ENCODE data around the gene LRRIQ4. TPM values are rescaled to one million over a fixed set of nuclear protein-coding genes. Genes with fewer than 3 reads are reported as not detected.

The LRRIQ4 gene
- total RNA-seq, 2 donors from 2014 or later: not detected

- peak overlapping the region; percentile 0 to 47 (median 25) for H3K27ac ChIP-seq
- H3K36me3 ChIP-seq (replicated peaks in 1 of 2; ENCODE audit: insufficient read depth in 1 of 2, low read depth in 2 of 2): no peaks in the 10 kb centered on the region
- H3K9me3 ChIP-seq: peaks cover 0 to 5% (median 0%) of the 10 kb centered on the region in 3 donors
- no peak for TF ChIP-seq POLR2A (IDR thresholded peaks at IDR 0.05)
- no peak for TF ChIP-seq CTCF (IDR thresholded peaks at IDR 0.05)
- ATAC-seq: peak; percentile 33
- peak overlapping the region in 1 of 2 donors; percentile 26 for H3K4me3 ChIP-seq
- DNase-seq: peak in 2 of 4 donors; percentile 17 to 18
- intact Hi-C loops (cut with DNase I): no loop called here
- H3K27me3 ChIP-seq: no peaks in the 10 kb centered on the region
- H3K4me1 ChIP-seq: peaks cover 14% of the 10 kb centered on the region
- 7 to 36% methylated on average over 15 to 29 of the region's 29 CpGs for WGBS, 2 donors
Measured at GRCh38 chr3:169811631-169812331, 889 bp upstream of the LRRIQ4 start.

- H3K4me3 ChIP-seq: no peak overlapping the region
- ATAC-seq: no peak
- no peak overlapping the region for H3K27ac ChIP-seq
- H3K27me3 ChIP-seq: no peaks in the 10 kb centered on the region
- peaks cover 14% of the 10 kb centered on the region for H3K4me1 ChIP-seq
- intact Hi-C loops (cut with DNase I): no loop called here
- TF ChIP-seq CTCF (IDR thresholded peaks at IDR 0.05) (no peak), POLR2A (IDR thresholded peaks at IDR 0.05) (no peak)
- H3K36me3 ChIP-seq (replicated peaks in 1 of 2; ENCODE audit: insufficient read depth in 1 of 2, low read depth in 2 of 2): no peaks in the 10 kb centered on the region
- 51 to 77% methylated on average over 8 of the region's 8 CpGs for WGBS, 2 donors
- peaks cover 0 to 5% (median 0%) of the 10 kb centered on the region in 3 donors for H3K9me3 ChIP-seq
- DNase-seq: no peak
Measured at GRCh38 chr3:169813278-169813677, 608 bp downstream of the LRRIQ4 start.

DNA sequence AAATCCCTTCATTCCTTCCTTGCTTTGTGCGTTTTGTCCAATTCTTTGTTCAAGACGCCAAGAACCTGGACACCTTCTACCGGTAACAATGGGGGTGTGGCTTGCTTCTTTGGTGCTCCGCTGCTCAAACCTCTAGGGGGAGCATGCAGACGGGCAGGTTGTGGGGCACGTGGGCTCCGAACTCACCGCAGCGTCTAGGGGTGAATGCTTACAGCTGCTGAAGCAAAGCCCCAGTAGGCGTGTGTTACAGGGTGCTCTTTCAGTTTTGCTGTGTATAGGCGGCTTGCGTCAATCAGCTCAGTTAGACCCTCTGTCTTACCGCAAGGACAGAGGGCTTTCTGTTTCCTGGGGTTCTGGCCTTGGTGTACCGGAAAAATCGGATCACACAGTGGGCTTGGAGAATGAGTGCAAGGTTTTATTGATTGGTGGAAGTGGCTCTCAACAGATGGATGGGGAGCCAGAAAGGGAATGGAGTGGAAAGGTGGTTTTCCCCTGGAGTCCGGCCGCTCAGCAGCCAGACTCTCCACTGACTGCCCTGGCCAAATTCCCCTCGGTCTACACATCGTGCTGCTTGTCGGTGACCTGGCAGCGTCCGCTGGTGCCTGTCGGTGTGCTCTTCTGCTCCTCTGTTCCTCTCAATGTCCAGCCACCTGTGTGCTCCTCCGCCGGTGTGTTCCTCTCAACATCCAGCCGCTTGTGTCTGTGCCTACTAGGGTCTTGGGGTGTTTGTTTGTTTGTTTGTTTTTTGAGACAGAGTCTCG is 1.3 kb downstream of the LRRIQ4 start:
- no peak overlapping the region for H3K4me3 ChIP-seq
- 59 to 62% methylated on average over 26 to 27 of the region's 27 CpGs for WGBS, 2 donors
- no peaks in the 10 kb centered on the region for H3K36me3 ChIP-seq (replicated peaks in 1 of 2; ENCODE audit: insufficient read depth in 1 of 2, low read depth in 2 of 2)
- H3K27ac ChIP-seq: no peak overlapping the region
- DNase-seq (peak; percentile 19 to 39 (median 30)), ATAC-seq (no peak)
- peaks cover 14% of the 10 kb centered on the region for H3K4me1 ChIP-seq
- peaks cover 0 to 5% (median 0%) of the 10 kb centered on the region in 3 donors for H3K9me3 ChIP-seq
- H3K27me3 ChIP-seq: no peaks in the 10 kb centered on the region
- intact Hi-C loops (cut with DNase I): no loop called here
- TF ChIP-seq POLR2A (IDR thresholded peaks at IDR 0.05) (no peak), CTCF (IDR thresholded peaks at IDR 0.05) (peak in 6 of 7 experiments; percentile 19 to 39 (median 24))

DNA sequence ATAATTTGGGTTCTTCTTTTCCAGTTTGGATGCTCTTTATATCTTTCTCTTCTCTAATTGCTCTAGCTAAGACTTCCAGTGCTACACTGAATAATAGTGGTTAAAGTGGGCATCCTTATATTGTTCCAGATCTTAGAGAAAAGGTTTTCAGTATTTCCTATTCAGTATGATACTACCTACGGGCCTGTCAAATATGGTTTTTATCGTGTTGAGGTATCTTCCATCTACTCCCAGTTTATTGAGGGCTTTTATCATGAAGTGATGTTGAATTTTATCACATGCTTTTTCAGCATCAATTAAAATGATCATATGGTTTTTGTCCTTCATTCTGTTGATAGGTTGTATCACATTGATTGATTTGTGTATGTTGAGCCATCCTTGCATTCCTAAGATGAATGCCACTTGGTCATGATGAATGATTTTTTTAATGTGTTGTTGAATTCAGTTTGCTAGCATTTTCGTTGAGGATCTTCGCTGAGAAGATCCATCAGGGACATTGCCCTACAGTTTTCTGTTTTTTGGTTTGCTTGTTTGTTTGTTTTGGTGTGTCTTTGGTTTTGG is 3.0 kb downstream of the LRRIQ4 start:
- H3K9me3 ChIP-seq: peaks cover 0 to 5% (median 0%) of the 10 kb centered on the region in 3 donors
- intact Hi-C loops (cut with DNase I): no loop called here
- H3K27me3 ChIP-seq: no peaks in the 10 kb centered on the region
- no peak for TF ChIP-seq POLR2A (IDR thresholded peaks at IDR 0.05)
- TF ChIP-seq CTCF (IDR thresholded peaks at IDR 0.05): no peak
- no peak overlapping the region for H3K27ac ChIP-seq
- H3K36me3 ChIP-seq (replicated peaks in 1 of 2; ENCODE audit: insufficient read depth in 1 of 2, low read depth in 2 of 2): no peaks in the 10 kb centered on the region
- no peak overlapping the region for H3K4me3 ChIP-seq
- 79 to 84% methylated on average over 4 of the region's 4 CpGs for WGBS, 2 donors
- ATAC-seq: no peak
- H3K4me1 ChIP-seq: peaks cover 14% of the 10 kb centered on the region
- DNase-seq: no peak

Data from body of pancreas (tissue), 4 donors.